Kidney epithelial cell (primary cell): Measurements from ENCODE around the gene HYI. TPM values are rescaled to one million over a fixed set of nuclear protein-coding genes. Genes with fewer than 3 reads are reported as not detected.
"Not testable (repeated sequence)": the region's sequence is repeated elsewhere in the genome, so short reads cannot be mapped to it uniquely, and the experiment has no call there.

Experiments
- DNase-seq: peaks from one replicate; pipeline ENCODE4 v3.0.0-alpha.2; 2010; ENCODE audit warnings: low read depth
- H3K27me3 ChIP-seq: 2 replicates; pipeline ENCODE4 v1.6.0; 2011; ENCODE audit warnings: low read length; ENCODE audit not compliant: control insufficient read depth, insufficient read depth
- H3K36me3 ChIP-seq: 2 replicates; pipeline ENCODE4 v1.5.1; 2011; ENCODE audit warnings: low read length; ENCODE audit not compliant: control insufficient read depth, insufficient read depth
- H3K4me3 ChIP-seq: 2 replicates; pipeline ENCODE4 v1.5.1; 2011; ENCODE audit warnings: low read depth, mild to moderate bottlenecking, control low read depth, low read length
- CTCF ChIP-seq: IDR thresholded peaks from 2 replicates; pipeline ENCODE4 v1.5.1; 2011; ENCODE audit warnings: mild to moderate bottlenecking, moderate library complexity, low read length, control low read depth, inconsistent platforms; ENCODE audit not compliant: insufficient read depth, poor library complexity, severe bottlenecking
- total RNA-seq: library from RNA; depleted of rRNA; stranded (reverse); fragments of >200 nt; gene quantifications from 2 replicates; pipeline ENCODE4 v1.2.3, GENCODE V29; 2015

HYI gene
- total RNA-seq, 1 donor from 2014 or later, result 133 TPM

- no peak for DNase-seq
- Histone ChIP-seq H3K36me3 (peaks cover 2% of the 10 kb centered on the region), H3K4me3 (no peak overlapping the region), H3K27me3 (no peaks in the 10 kb centered on the region)
- TF ChIP-seq CTCF, result no peak
Observed at GRCh38 chr1:43419627-43420425, 33.9 kb downstream of the HYI start.

GRCh38 chr1:43418858-43419257 lies 34.9 kb downstream of the HYI start:
- Histone ChIP-seq H3K27me3 (no peaks in the 10 kb centered on the region), H3K4me3 (no peak overlapping the region), H3K36me3 (peaks cover 2% of the 10 kb centered on the region)
- no peak for DNase-seq
- TF ChIP-seq CTCF, result no peak

GRCh38 chr1:43415901-43416300 lies 37.8 kb downstream of the HYI start:
- no peak for TF ChIP-seq CTCF
- DNase-seq, result no peak
- no peak overlapping the region for H3K4me3 ChIP-seq
- no peaks in the 10 kb centered on the region for H3K27me3 ChIP-seq
- H3K36me3 ChIP-seq, result peaks cover 1% of the 10 kb centered on the region

GRCh38 chr1:43414634-43415223 lies 39.0 kb downstream of the HYI start:
- Histone ChIP-seq H3K27me3 (no peaks in the 10 kb centered on the region), H3K36me3 (peaks cover 1% of the 10 kb centered on the region), H3K4me3 (no peak overlapping the region)
- no peak for DNase-seq
- TF ChIP-seq CTCF, result peak; percentile 54

GRCh38 chr1:43413426-43413825 lies 40.3 kb downstream of the HYI start:
- H3K4me3 ChIP-seq, DNase-seq, H3K36me3 ChIP-seq, H3K27me3 ChIP-seq: not testable (repeated sequence)

- Histone ChIP-seq H3K36me3 (no peaks in the 10 kb centered on the region), H3K4me3 (no peak overlapping the region), H3K27me3 (no peaks in the 10 kb centered on the region)
- DNase-seq, result no peak
- TF ChIP-seq CTCF, result no peak
Observed at GRCh38 chr1:43410571-43410970, 43.2 kb downstream of the HYI start.
